Neural cell (in vitro differentiated cells): Measurements from ENCODE around the gene GLB1L2. TPM values are rescaled to one million over a fixed set of nuclear protein-coding genes. Genes with fewer than 3 reads are reported as not detected.

ENCODE experiments used
- H2AFZ ChIP-seq: fragments of 200-600, 300-800 bp; sonication (generic), shearing (Covaris generic); 2 replicates; pipeline ENCODE4 v1.6.0; 2014; ENCODE audit warnings: low read depth, mild to moderate bottlenecking, antibody characterized with exemption, low read length, moderate library complexity
- H3F3A ChIP-seq: fragments of 200-600 bp; shearing (Covaris generic); 2 replicates; pipeline ENCODE4 v1.6.1; 2016; ENCODE audit warnings: mild to moderate bottlenecking, moderate library complexity, mixed read lengths, antibody characterized with exemption, low read length; ENCODE audit not compliant: insufficient read depth, poor library complexity, severe bottlenecking
- H3K27ac ChIP-seq: fragments of 200-600, 300-800 bp; sonication (generic), shearing (Covaris generic); 2 replicates; pipeline ENCODE4 v1.5.1; 2014; ENCODE audit warnings: mild to moderate bottlenecking, low read length, moderate library complexity
- H3K27me3 ChIP-seq: fragments of 300-800, 200-600 bp; sonication (generic), shearing (Covaris generic); 2 replicates; pipeline ENCODE4 v1.6.0; 2014; ENCODE audit warnings: mild to moderate bottlenecking, low read depth, low read length, moderate library complexity; ENCODE audit not compliant: insufficient read depth
- H3K36me3 ChIP-seq: fragments of 300-800, 200-600 bp; sonication (generic), shearing (Covaris generic); 2 replicates; pipeline ENCODE4 v1.5.1; 2014; ENCODE audit warnings: mild to moderate bottlenecking, antibody characterized with exemption, low read length, moderate library complexity; ENCODE audit not compliant: insufficient read depth
- H3K4me2 ChIP-seq: fragments of 300-800, 200-600 bp; sonication (generic), shearing (Covaris generic); 2 replicates; pipeline ENCODE4 v1.6.0; 2014; ENCODE audit warnings: mild to moderate bottlenecking, low read length
- H3K4me3 ChIP-seq: fragments of 300-800, 200-600 bp; sonication (generic), shearing (Covaris generic); 2 replicates; pipeline ENCODE4 v1.5.1; 2014; ENCODE audit warnings: mild to moderate bottlenecking, low read length, moderate library complexity
- H3K79me2 ChIP-seq: fragments of 200-600 bp; shearing (Covaris generic); replicated peaks from 2 replicates; pipeline ENCODE4 v1.6.0; 2014; ENCODE audit warnings: mild to moderate bottlenecking, low read length, moderate library complexity; ENCODE audit not compliant: insufficient read depth
- H3K9ac ChIP-seq: fragments of 300-800, 200-600 bp; sonication (generic), shearing (Covaris generic); 2 replicates; pipeline ENCODE4 v1.6.1; 2016; ENCODE audit warnings: mild to moderate bottlenecking, low read length, mixed read lengths
- H3K9me2 ChIP-seq: fragments of 200-600 bp; shearing (Covaris generic); 2 replicates; pipeline ENCODE4 v1.6.1; 2016; ENCODE audit warnings: mild to moderate bottlenecking, low read length, mixed read lengths; ENCODE audit not compliant: insufficient read depth
- H3K9me3 ChIP-seq: fragments of 200-600, 300-800 bp; sonication (generic), shearing (Covaris generic); 2 replicates; pipeline ENCODE4 v1.6.1; 2016; ENCODE audit warnings: mild to moderate bottlenecking, mixed run types, low read length, moderate library complexity, mixed read lengths
- H4K20me1 ChIP-seq: fragments of 200-600 bp; shearing (Covaris generic); 2 replicates; pipeline ENCODE4 v1.6.1; 2016; ENCODE audit warnings: mild to moderate bottlenecking, mixed run types; ENCODE audit not compliant: insufficient read depth
- EP300 ChIP-seq: fragments of 450-650 bp; conservative IDR thresholded peaks from 2 replicates; pipeline ENCODE4 v1.6.1; 2014; ENCODE audit warnings: antibody characterized with exemption, mild to moderate bottlenecking, moderate library complexity; ENCODE audit not compliant: poor library complexity, severe bottlenecking
- EZH2 ChIP-seq: fragments of 200-600, 300-800 bp; shearing (Covaris generic), sonication (generic); IDR thresholded peaks from 2 replicates; pipeline ENCODE4 v1.6.1; 2014; ENCODE audit warnings: antibody characterized with exemption, low read length, borderline replicate concordance, mild to moderate bottlenecking; ENCODE audit not compliant: insufficient read depth, poor library complexity, severe bottlenecking
- MXI1 ChIP-seq: fragments of 450-650 bp; conservative IDR thresholded peaks from 2 replicates; pipeline ENCODE4 v1.6.1; 2014; ENCODE audit warnings: antibody characterized with exemption, mild to moderate bottlenecking; ENCODE audit not compliant: poor library complexity, severe bottlenecking
- POLR2AphosphoS5 ChIP-seq: IDR thresholded peaks from 2 replicates; pipeline ENCODE4 v1.6.1; 2012
- RAD21 ChIP-seq: fragments of 450-650 bp; conservative IDR thresholded peaks from 2 replicates; pipeline ENCODE4 v1.6.1; 2014; ENCODE audit warnings: antibody characterized with exemption, mild to moderate bottlenecking, moderate library complexity
- TAF1 ChIP-seq: IDR thresholded peaks from 2 replicates; pipeline ENCODE4 v1.6.1; 2012; ENCODE audit warnings: low read depth
- polyA plus RNA-seq: library from polyadenylated mRNA; depleted of rRNA; stranded (reverse); fragments of >200 nt; gene quantifications from 2 replicates; pipeline ENCODE4 v1.2.3, GENCODE V29; 2014
- TF ChIP-seq, protein P1 (sequence below): fragments of 450-650 bp; IDR thresholded peaks from 2 replicates; pipeline ENCODE4 v1.5.1; 2014; ENCODE audit warnings: antibody characterized with exemption, mild to moderate bottlenecking, moderate library complexity; ENCODE audit not compliant: poor library complexity, severe bottlenecking
- TF ChIP-seq, protein P2 (sequence below): IDR thresholded peaks from 2 replicates; pipeline ENCODE4 v1.6.1; 2012; ENCODE audit warnings: borderline replicate concordance

The GLB1L2 gene
- polyA plus RNA-seq, 1 donor from 2014 or later: 1.6 TPM

DNA sequence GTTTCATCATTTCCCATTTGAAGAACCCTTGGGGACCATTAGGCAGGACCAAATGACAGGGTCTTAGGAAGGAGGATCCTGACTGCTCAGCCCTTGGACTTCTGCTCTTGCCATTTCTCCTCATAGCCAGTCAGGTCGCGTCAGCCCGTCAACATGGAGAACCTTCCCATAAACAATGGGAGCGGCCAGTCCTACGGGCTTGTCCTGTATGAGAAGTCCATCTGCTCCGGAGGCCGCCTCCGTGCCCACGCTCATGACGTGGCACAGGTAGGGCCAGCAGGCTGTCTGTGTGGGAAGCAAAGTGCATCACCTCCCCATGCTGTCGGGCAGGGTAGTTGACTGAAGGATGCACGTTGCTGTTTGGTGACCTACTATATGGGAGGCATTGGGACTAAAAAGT, 19.6 kb upstream of the GLB1L2 start:
- H2AFZ ChIP-seq: no peak overlapping the region
- no peaks in the 10 kb centered on the region for H3K36me3 ChIP-seq
- H3K9ac ChIP-seq: no peak overlapping the region
- H3K9me2 ChIP-seq: no peaks in the 10 kb centered on the region
- H3K9me3 ChIP-seq: no peaks in the 10 kb centered on the region
- no peak overlapping the region for H3K27ac ChIP-seq
- H3K4me3 ChIP-seq: no peak overlapping the region
- no peaks in the 10 kb centered on the region for H4K20me1 ChIP-seq
- no peak overlapping the region for H3K4me2 ChIP-seq
- TF ChIP-seq, protein P1, sequence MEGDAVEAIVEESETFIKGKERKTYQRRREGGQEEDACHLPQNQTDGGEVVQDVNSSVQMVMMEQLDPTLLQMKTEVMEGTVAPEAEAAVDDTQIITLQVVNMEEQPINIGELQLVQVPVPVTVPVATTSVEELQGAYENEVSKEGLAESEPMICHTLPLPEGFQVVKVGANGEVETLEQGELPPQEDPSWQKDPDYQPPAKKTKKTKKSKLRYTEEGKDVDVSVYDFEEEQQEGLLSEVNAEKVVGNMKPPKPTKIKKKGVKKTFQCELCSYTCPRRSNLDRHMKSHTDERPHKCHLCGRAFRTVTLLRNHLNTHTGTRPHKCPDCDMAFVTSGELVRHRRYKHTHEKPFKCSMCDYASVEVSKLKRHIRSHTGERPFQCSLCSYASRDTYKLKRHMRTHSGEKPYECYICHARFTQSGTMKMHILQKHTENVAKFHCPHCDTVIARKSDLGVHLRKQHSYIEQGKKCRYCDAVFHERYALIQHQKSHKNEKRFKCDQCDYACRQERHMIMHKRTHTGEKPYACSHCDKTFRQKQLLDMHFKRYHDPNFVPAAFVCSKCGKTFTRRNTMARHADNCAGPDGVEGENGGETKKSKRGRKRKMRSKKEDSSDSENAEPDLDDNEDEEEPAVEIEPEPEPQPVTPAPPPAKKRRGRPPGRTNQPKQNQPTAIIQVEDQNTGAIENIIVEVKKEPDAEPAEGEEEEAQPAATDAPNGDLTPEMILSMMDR: no peak
- TF ChIP-seq EZH2 (no peak), RAD21 (no peak), MXI1 (no peak), TAF1 (no peak), EP300 (no peak), POLR2AphosphoS5 (no peak)
- TF ChIP-seq, protein P2, sequence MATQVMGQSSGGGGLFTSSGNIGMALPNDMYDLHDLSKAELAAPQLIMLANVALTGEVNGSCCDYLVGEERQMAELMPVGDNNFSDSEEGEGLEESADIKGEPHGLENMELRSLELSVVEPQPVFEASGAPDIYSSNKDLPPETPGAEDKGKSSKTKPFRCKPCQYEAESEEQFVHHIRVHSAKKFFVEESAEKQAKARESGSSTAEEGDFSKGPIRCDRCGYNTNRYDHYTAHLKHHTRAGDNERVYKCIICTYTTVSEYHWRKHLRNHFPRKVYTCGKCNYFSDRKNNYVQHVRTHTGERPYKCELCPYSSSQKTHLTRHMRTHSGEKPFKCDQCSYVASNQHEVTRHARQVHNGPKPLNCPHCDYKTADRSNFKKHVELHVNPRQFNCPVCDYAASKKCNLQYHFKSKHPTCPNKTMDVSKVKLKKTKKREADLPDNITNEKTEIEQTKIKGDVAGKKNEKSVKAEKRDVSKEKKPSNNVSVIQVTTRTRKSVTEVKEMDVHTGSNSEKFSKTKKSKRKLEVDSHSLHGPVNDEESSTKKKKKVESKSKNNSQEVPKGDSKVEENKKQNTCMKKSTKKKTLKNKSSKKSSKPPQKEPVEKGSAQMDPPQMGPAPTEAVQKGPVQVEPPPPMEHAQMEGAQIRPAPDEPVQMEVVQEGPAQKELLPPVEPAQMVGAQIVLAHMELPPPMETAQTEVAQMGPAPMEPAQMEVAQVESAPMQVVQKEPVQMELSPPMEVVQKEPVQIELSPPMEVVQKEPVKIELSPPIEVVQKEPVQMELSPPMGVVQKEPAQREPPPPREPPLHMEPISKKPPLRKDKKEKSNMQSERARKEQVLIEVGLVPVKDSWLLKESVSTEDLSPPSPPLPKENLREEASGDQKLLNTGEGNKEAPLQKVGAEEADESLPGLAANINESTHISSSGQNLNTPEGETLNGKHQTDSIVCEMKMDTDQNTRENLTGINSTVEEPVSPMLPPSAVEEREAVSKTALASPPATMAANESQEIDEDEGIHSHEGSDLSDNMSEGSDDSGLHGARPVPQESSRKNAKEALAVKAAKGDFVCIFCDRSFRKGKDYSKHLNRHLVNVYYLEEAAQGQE: no peak
- H3K79me2 ChIP-seq: no peaks in the 10 kb centered on the region
- no peaks in the 10 kb centered on the region for H3K27me3 ChIP-seq
- no peaks in the 10 kb centered on the region for H3F3A ChIP-seq

DNA sequence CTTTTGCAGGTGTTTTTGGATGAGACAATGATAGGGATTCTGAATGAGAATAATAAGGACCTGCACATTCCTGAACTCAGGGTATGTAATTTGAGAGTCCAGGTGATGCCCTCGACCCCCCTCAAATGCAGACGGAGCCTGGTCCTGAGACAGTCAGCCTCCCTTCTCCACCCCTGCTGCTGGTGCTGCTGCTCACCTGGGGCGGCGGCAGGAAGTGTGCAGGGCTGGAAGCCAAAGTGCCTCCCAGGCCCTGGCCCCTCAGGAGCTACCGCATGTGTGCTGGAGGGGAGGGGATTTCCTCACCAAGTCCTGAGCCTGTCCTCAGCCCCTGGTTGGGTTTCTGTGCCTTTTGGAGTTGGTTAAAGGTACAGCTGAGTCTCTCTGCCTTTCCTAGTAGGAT, 19.0 kb upstream of the GLB1L2 start:
- no peaks in the 10 kb centered on the region for H3K27me3 ChIP-seq
- H3K9me3 ChIP-seq: no peaks in the 10 kb centered on the region
- no peak overlapping the region for H3K4me3 ChIP-seq
- TF ChIP-seq, protein P2: no peak
- H3K36me3 ChIP-seq: no peaks in the 10 kb centered on the region
- H3K9ac ChIP-seq: no peak overlapping the region
- no peaks in the 10 kb centered on the region for H4K20me1 ChIP-seq
- H3K9me2 ChIP-seq: no peaks in the 10 kb centered on the region
- no peak overlapping the region for H2AFZ ChIP-seq
- H3F3A ChIP-seq: no peaks in the 10 kb centered on the region
- H3K27ac ChIP-seq: no peak overlapping the region
- no peak overlapping the region for H3K4me2 ChIP-seq
- H3K79me2 ChIP-seq: no peaks in the 10 kb centered on the region
